CD4-positive, alpha-beta T cell treated with Interleukin-1 beta for 1 hour (primary cell): ENCODE measurements around the gene AKAP17A.
"Not testable (repeated sequence)": the region's sequence is repeated elsewhere in the genome, so short reads cannot be mapped to it uniquely, and the experiment has no call there.

ENCODE experiments used
- DNase-seq, 2 donors: peaks; one replicate each; pipeline ENCODE4 v3.0.0-alpha.2; 2020 to 2022

AKAP17A gene, protein sequence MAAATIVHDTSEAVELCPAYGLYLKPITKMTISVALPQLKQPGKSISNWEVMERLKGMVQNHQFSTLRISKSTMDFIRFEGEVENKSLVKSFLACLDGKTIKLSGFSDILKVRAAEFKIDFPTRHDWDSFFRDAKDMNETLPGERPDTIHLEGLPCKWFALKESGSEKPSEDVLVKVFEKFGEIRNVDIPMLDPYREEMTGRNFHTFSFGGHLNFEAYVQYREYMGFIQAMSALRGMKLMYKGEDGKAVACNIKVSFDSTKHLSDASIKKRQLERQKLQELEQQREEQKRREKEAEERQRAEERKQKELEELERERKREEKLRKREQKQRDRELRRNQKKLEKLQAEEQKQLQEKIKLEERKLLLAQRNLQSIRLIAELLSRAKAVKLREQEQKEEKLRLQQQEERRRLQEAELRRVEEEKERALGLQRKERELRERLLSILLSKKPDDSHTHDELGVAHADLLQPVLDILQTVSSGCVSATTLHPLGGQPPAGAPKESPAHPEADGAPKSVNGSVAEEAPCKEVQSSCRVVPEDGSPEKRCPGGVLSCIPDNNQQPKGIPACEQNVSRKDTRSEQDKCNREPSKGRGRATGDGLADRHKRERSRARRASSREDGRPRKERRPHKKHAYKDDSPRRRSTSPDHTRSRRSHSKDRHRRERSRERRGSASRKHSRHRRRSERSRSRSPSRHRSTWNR

DNA sequence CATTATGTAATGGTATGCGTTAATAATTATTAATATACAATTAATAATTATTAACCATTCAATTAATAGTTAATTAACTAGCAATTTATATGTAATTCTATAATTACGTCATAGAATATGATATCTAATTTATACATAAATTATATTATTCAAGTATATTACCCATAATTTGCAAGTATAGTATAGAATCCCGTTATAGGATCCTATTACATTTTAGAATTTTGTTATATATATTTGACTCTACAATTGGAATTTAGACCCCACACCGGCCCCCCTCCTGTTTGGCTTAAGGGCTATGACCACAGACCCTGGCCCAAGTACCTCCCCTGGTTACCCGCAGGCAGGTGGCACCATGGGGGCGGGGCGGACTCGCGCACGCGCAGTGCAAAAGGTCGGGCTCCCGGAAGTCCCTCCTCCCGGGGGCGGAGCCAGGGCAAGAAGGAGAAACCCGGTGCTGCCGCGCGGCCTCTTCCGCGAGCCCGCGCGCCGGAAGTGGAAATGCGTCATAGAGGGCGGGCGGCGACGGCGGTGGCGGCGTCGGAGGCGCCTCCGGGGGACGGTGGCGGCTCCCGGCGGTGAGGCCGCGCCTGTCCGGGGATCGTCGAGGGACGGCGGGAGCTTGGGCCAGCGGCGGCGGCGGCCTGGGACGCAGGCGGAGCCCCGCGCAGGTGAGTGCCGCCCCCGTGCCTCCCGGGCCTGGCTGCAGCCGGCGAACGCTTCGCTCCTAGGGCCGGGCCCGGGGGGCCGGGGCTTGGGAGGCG is at the start of gene AKAP17A:
Gene AKAP17A (plus strand): TSS at position 503 of the 761 bp plus-strand sequence. CDS start 1,859 bp downstream, outside the sequence.
- DNase-seq = peak; percentile 98

DNA sequence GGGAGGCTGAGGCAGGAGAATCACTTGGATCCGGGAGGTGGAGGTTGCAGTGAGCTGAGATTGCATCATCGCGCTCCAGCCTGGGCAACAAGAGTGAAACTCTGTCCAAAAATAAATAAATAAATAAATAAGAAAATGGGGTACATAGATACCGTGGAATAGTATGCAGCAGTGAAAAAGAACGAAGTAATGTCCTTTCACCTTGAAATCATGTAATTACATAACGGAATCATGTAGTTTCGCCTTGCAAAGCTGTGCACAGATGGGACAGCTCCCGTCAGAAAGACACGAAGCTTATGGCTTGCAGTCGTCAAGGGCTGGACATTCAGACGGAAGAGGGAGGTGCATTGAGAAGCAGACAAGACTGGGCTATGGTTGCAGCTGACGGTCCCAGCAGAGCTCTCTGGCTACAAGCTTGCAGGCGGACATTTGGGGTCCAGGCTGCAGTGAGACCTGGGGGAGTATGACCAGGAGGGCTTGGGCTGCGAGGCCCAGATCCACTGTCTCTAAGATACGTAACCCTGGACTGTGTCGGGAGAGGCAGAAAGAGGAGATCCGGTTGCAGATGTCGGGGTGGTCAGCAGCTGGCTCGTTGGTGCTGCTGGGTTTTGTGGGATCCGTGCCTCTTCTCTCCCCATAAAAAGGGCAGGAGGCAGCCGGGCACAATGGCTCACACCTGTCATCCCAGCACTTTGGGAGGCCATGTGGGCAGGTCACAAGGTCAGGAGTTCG is 48.2 kb upstream of the AKAP17A start:
- DNase-seq = no peak

DNA sequence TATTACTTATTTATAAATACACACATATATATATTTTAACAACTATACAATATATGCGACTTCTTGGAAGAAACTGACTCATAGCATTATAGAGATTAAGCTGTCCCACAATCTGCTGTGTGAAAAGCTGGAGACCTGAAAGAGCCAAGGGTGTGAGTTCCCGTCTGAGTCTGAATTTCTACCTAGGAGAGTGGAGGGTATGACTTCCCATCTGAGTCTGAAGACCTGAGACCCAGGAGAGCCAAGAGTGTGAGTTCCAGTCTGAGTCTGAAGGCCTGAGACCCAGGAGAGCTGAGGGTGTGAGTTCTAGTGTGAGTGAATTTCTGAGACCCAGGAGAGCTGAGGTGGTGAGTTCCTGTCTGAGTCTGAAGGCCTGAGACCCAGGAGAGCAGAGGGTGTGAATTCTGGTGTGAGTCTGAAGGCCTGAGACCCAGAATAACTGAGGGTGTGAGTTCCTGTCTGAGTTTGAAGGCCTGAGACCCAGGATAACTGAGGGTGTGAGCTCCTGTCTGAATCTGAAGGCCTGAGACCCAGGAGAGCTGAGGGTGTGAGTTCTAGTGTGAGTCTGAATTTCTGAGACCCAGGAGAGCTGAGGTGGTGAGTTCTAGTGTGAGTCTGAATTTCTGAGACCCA is 45.5 kb upstream of the AKAP17A start:
- DNase-seq = no peak

DNA sequence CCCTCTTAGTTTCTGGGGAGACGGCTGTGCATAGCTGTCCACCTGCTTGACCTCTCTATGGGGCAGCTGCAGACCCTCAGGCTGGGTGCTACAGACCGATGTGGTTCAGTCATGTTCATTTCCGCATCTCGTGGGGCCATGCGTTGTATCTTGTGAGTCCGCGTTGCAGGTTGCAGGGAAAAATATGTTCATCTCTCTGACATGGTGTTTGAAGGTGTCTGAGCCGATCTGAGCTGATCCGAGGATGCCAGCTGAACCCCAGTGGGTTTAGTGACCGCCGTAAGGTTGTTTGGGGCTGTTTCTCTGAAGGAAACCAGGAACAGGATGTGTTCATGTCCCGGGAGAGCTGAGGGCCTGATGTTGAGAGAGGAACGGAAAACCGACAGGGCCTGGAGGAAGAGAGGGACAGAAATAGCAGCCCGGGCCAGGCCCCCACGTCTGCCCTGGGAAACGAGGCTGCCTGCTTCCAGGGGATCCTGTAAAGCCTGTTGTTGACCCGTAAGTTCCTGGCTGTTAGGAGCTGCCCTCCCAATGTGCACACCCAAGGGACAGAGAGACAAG is 44.6 kb upstream of the AKAP17A start:
- no peak for DNase-seq

DNA sequence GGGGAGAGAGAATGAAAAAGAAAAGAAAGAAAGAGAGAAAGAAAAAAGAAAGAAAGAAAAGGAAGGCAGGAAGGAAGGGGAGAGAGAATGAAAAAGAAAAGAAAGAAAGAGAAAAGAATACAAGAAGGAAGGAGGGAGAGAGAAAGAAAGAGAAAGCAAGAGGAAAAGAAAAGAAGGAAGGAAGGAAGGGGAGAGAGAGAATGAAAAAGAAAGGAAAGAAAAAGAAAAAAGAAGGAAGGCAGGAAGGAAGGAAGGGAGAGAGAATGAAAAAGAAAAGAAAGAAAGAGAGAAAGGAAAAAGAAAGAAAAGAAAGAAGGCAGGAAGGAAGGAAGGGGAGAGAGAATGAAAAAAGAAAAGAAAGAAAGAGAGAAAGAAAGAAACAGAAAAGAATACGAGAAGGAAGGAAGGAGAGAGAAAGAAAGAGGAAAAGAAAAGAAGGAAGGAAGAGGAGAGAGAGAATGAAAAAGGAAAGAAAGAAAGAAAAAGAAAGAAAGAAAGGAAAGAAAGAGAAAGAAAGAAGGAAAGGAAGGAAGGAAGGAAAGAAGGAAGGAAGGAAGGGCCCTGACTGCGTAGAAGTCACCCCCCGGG is 39.4 kb upstream of the AKAP17A start:
- DNase-seq = no peak

DNA sequence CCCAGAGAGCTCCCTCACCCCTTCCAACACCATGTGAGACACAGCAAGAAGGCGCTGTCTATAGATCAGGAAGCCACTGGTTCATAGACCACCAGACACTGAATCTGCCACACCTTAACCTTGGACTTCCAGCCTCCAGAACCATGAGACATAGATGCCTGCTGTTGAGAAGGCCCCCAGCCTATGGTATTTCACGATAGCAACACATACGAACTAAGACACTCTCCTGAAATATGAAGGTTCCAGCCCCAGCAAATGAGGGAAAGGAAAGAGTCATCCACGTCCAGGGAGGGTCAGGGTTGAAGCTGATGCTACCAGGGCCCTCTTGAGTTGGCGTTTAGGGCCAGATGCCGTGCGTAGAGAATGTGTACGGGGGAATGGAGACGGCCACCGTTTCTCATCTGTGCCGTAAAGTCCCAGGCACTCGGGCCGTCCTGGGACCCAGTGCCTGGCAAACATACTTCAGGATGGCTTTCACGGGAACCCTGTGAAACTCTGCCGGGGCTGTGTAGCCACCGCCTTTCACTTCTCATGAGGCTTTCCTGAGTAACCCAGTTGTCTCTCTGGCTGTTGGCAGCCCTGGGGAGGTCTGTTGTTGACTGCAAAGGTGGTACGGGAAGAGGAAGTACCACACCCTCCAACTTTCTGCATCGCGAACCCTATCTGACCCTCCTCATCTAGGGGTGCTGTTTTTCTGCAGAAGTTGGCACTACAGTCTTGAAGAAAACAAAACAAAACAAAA is 36.8 kb upstream of the AKAP17A start:
- DNase-seq = peak; percentile 77 to 83

DNA sequence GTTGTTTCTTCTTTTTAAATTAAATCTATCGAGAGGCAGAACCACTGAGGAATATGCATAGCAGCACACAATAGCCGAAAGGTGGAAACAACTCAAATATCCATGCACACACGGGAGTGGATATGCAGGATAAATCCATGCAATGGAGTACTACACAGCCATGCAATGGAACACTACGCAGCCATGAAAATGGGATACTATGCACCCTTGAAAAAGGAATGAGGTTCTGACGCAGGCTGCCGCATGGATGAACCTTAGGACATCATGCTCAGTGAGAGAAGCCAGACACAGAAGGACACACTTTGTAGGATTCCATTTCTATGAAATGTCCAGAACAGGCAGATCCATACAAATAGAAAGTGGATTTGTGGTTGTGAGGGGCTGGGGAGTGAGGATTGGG is 36.0 kb upstream of the AKAP17A start:
- DNase-seq = no peak

DNA sequence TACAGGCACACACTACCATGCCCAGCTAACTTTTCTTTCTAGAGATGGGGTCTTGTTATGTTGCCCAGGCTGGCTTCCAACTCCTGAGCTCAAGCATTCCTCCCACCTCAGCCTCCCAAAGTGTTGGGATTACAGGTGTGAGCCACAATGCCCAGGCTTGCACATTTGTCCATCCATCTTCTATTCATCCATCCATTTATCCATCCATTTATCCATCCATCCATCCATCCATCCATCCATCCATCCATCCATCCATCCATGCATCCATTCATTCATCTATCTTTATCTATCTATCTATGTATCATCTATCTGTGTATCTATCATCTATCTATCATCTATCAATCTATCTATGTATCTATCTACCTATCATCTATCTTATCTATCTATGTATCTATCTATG is 34.0 kb upstream of the AKAP17A start:
- not testable (repeated sequence) for DNase-seq

DNA sequence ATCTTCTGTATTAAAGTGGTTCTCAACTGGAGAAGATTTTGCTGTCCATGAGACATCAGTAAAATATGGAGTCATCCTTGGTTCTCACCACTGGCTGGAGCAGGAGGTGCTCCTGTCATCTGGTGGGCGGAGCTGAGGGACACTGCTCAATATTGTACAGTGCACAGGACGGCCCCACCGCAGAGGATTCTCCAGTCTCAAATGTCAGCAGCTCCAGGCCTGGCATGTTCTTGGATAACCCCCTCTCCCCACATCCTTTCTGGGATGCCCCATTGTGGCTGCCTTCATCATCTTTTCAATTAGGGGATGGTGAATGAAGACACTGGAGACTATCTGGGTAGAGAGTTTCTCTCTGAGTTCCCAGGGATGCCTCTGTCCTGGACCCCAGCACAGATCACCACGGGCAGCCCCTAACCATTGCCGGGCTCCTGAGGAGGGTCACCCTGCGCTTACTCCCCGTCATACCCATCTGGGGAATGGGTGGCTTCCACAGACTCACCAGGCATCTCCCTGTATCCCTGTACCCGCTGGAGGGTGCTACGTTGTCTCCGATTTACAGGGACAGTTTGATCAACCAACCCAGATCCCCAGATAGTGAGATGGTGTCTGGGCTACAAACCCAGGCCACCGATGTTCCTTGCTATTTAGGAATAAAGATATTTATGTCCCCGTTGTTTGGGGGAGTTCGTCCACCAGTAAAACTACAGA is 32.5 kb upstream of the AKAP17A start:
- DNase-seq = no peak

DNA sequence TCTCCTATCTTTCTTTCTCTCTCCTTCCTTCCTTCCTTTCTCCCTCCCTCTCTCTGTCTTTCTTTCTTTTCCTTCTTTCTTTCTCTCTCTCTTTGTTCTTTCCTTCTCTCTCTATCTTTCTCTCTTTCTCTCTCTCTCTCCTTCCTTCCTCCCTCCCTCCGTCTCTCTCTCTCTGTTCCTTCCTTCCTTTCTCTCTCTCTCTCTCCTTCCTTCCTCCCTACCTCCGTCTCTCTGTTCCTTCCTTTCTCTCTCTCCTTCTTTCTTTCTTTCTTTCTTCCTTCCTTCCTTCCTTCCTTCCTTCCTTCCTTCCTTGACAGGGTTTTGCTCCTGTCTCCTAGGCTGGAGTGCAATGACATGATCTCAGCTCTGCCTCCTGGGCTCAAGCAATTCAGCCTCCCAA is 30.2 kb upstream of the AKAP17A start:
- DNase-seq = no peak

DNA sequence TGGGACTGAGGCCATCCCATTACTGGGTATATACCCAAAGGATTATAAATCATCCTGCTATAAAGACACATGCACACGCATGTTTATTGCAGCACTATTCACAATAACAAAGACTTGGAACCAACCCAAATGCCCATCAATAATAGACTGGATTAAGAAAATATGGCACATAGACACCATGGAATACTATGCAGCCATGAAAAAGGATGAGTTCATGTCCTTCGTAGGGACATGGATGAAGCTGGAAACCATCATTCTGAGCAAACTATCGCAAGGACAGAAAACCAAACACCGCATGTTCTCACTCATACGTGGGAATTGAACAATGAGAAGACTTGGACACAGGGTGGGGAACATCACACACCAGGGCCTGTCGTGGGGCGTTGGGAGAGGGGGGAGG is 27.3 kb upstream of the AKAP17A start:
- not testable (repeated sequence) for DNase-seq

DNA sequence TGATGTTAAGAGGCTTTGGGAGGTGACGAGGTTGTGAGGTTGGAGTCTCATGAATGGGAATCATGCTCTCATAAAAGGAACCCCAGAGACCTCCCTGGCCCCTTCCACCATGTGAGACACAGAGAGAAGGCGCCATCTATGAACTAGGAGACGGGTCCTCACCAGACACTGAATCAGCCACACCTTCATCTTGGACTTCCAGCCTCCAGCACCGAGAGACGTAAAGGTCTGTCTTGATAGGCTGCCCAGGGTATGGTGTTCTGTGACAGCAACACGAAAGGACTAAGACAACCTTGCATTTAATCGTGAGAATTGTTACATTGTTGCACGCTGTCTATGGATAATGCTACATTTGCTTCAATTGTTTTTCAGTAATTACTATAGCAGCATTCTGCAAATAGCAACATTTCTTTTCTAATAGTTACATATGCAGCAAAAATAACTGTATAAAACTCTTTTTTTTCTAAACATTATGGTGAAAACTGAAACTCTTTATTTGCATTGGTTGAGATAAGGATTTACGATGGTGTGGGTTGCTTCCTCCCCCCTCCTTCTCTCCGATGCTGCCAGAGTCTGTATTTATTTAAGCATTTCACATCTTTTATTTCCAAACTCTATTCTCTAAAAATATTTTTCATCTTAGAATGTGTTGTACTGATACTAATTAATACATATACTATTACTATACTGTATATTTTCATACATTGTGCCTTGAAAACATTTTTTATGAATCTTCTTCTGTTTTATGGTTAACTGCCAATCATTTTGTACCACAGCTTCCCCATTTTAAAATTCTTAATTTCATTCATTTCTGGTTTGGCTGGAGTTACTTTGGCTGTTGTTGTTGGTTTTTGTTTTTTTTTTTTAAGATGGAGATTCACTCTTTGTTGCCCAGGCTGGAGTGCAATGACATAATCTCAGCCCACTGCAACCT is 26.4 kb upstream of the AKAP17A start:
- DNase-seq = no peak

DNA sequence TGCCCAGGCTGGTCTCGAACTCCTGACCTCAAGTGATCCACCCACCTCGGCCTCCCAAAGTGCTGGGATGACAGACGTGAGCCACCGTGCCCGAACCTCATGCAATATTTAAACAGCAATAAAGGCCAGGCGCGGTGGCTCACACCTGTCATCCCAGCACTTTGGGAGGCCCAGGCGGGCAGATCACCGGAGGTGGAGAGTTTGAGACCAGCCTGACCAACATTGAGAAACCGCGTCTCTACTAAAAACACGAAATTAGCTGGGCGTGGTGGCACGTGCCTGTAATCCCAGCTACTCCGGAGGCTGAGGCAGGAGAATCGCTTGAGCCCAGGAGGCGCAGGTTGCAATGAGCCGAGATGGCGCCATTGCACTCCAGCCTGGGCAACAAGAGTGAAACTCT is 17.2 kb upstream of the AKAP17A start:
- DNase-seq = not testable (repeated sequence)

DNA sequence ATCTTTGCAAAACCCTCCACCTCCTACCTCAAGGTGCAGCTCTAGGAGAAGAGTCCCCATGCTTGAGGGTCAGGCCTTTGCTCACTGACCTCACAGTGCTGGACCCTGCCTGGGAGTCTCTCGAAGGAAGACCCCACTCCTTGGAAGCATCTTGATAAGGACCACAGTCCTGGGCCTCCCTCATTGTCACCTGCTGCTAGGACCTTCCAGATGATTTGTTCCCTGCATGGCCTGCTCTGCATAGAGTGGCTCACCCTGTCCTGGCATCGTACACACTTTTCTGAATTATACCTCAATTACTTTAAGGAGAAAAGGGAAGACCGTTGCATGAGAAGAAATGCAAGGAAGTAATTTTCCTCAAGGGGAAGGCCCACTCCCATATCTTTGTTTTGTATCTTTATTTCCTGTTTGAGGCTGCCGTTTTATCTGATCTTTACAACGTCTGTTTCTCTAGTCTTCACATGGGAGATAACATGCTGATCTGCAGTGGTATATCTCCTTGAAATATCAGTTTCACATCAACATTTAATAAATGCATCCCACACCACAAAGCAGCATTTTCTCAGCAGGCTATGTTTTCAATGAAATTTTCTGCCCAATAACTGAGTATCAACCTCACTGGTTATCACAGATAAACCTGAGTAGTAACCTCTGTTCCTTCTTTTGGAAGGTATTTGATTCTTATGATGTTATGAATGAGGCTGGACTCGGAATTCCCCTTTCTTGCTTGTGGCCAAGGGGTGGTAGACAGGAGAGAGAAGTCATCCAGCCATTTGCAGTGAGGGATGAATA is 15.0 kb upstream of the AKAP17A start:
- DNase-seq = peak in 1 of 2 donors; percentile 45

DNA sequence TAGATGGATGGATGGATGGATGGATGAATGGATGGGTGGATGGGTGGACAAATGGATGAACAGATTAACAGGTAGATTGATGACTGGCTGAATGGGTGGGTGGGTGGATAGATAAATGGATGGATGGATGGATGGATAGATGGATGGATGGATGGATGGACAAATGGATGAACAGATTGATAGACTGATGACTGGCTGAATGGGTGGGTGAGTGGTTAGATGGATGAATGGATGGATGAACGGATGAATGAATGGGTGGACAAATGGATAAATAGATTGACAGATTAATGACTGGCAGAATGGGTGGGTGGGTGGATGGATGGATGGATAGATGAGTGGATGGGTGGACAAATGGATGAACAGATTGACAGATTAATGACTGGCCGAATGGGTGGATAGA is 13.6 kb upstream of the AKAP17A start:
- DNase-seq = no peak

DNA sequence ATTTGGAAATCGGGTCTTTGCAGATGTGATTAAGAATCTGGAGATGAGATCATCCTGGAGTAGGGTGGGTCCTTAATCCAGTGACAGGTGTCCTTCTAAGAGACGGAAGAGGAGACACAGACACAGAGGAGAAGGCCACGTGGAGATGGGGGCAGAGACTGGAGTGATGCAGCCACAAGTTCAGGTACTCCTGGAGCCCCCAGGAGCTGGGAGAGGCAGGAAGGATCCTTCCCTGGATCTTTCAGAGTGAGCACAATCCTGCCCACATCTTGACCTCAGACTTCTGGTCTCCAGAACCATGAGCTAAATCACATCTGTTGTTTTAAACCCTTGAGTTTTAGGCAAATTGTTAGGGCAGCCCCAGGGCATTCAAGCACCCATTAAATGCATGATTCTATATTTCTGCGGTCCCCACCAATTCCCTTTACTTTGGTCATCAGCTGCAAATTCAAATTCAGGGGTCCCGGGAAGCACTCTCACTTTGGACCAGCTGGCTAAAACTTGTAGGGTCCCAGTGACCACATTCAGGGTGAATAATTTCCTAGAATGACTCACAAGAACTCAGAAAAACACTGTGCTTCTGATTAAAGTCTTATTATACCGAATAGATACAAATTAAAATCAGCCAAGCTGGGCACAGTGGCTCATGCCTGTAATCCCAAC is 12.8 kb upstream of the AKAP17A start:
- DNase-seq = no peak

DNA sequence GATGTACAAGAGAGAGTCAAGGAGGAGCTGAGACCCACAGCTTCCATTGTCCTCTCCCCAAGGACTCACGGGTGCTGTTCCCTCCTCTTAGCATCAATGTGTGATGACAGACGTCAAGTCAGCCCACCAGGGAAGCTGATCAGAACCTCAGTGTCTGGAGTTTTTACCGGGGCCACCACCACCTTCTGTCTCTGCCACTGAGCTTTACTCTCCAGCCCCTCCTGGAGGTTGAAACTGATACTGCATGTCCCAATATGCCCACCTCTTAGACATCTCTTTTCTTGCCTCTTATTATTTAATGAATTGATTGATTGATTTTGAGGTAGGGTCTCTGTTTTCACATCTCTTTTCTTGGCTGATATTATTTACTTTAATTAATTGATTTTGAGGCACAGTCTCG is 10.3 kb upstream of the AKAP17A start:
- DNase-seq = peak; percentile 78 to 80
